Measurements from ENCODE around the gene MSANTD7.
A peak's percentile ranks its signal among the peaks of the same experiment; 100 is the strongest.

Gene MSANTD7

DNA sequence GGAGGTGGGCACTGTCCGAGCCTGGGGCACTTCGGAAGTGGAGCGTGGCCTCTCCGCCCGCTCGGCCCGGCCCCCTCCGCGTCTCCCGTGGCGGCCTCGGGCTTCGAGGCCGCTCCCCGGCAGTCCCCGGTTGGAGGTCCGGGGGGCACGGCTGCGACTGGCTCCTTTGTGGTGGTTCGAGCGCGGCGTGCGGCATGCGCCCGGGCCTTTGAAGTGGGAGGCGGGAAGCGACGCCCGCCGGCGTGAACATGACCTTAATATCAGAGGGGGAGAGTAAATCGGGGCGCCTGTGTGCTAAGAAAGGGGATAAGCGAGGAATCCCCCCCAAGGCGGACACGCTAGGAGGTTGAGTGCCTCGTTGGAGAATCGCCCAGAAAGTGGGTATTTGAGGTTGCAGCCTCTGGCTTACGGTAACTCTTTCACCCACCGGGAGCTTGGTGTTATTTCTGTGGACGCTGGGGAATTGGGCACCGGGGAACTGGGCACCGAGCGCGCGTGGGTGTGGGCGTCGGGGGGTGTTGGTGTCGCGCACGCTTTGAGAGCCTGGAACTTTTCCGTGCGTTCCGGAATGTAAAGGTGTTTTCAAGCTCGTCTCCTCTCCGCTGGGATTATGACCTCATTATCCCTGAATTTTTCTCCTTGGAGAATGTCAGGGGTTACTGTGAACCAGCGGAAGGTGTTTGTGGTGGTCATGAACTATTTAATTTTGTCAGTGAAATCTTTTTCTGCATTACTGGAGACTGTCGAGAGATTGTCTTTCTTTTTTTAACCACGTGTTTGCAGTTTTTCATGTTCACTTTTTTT is 41.2 kb downstream of the MSANTD7 start:
- Mint-ChIP-seq H3K4me3 (peak overlapping the region; percentile 92 to 95), H3K36me3 (ENCODE audit: insufficient read depth) (peaks cover 19% of the 10 kb centered on the region), H3K27me3 (no peaks in the 10 kb centered on the region), H3K27ac (peak overlapping the region; percentile 80 to 92), H3K9me3 (no peaks in the 10 kb centered on the region), H3K4me1 (ENCODE audit: low read depth in 2 of 2) (peaks cover 17 to 30% of the 10 kb centered on the region in 2 donors)
- peak; percentile 40 for ATAC-seq (replicated peaks)
- peak; percentile 29 to 40 (median 38) for DNase-seq

DNA sequence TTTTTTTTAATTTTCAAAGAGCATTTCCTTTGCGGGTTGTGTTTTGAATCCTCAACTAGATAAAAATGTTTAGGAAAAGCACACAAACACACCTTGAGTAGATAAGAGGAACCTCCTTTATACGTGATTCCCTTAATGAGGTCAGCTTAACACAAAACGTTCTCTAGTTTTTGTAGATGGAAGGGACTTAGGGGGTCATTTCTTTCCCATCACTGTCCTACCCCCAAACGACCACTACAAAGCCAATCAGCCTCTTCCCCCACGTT is 41.8 kb downstream of the MSANTD7 start:
- H3K9me3 Mint-ChIP-seq: no peaks in the 10 kb centered on the region
- peaks cover 19% of the 10 kb centered on the region for H3K36me3 Mint-ChIP-seq (ENCODE audit: insufficient read depth)
- H3K27me3 Mint-ChIP-seq: no peaks in the 10 kb centered on the region
- ATAC-seq (replicated peaks): no peak
- peak overlapping the region; percentile 14 to 92 for H3K27ac Mint-ChIP-seq
- no peak for DNase-seq
- H3K4me1 Mint-ChIP-seq (ENCODE audit: low read depth in 2 of 2): peaks cover 17 to 30% of the 10 kb centered on the region in 2 donors
- peak overlapping the region; percentile 92 to 95 for H3K4me3 Mint-ChIP-seq

DNA sequence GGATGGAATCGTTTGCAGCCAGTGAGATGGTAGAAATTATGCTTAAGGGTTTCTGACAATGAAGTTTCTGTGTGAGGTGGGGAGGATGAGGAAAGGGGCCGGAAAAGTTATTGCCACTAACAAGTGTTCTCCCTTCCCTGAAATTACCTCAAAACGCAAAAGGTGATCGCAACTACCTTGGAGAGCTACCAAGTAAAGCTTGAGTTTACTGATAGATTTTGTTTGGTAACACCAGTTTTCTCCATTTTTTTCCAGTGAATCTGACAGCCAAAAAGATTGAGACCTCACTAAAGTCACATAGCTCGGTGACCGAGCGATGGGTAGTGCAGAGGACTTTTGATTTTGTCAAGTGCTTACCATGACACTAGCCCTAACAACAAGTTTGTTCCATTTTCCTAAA is 42.1 kb downstream of the MSANTD7 start:
- Mint-ChIP-seq H3K27ac (peak overlapping the region in 1 of 2 donors; percentile 14), H3K4me3 (peak overlapping the region; percentile 92 to 95), H3K9me3 (no peaks in the 10 kb centered on the region), H3K27me3 (no peaks in the 10 kb centered on the region), H3K4me1 (ENCODE audit: low read depth in 2 of 2) (peaks cover 17 to 30% of the 10 kb centered on the region in 2 donors), H3K36me3 (ENCODE audit: insufficient read depth) (peaks cover 19% of the 10 kb centered on the region)
- DNase-seq (no peak), ATAC-seq (replicated peaks) (no peak)

DNA sequence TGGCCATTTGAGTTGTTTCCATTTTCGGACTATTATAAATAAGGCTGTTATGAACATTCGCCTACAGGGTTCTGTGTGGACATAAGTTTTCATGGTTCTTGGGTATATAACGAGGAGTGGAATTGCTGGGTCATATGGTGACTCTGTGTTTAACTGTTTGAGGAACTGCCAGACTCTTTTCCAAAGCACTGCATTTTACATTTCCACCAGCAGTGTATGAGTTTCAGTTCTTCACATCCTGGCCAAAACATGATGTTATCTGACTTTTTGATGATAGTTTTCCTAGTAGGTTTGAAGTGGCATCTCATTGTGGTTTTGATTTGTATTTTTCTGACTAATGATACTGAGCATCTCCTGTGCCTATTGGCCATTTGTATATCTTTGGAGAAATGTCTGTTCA is 46.0 kb downstream of the MSANTD7 start:
- peaks cover 6 to 13% of the 10 kb centered on the region in 2 donors for H3K4me1 Mint-ChIP-seq (ENCODE audit: low read depth in 2 of 2)
- no peak overlapping the region for H3K4me3 Mint-ChIP-seq
- H3K27me3 Mint-ChIP-seq: no peaks in the 10 kb centered on the region
- DNase-seq (no peak), ATAC-seq (replicated peaks) (no peak)
- H3K9me3 Mint-ChIP-seq: no peaks in the 10 kb centered on the region
- H3K27ac Mint-ChIP-seq: no peak overlapping the region
- H3K36me3 Mint-ChIP-seq (ENCODE audit: insufficient read depth): peaks cover 5% of the 10 kb centered on the region

All from effector memory CD8-positive, alpha-beta T cell (primary cell).